ENCODE results near the gene TBC1D8.
A peak's percentile ranks its signal among the peaks of the same experiment; 100 is the strongest.

- TF ChIP-seq CTCF (IDR thresholded peaks at IDR 0.05; ENCODE audit: insufficient read depth, low read length) (peak; percentile 96), REST (IDR thresholded peaks at IDR 0.05; ENCODE audit: insufficient replicate concordance, low read depth) (no peak), GABPA (IDR thresholded peaks at IDR 0.05; ENCODE audit: low read depth) (no peak), POLR2AphosphoS5 (IDR thresholded peaks at IDR 0.05; ENCODE audit: low read depth) (no peak)
Measured at GRCh38 chr2:101152272-101153076, 1.3 kb upstream of the TBC1D8 start.

Measured in HL-60 (cell line).